ENCODE results near the gene CAMK1D. TPM values are rescaled to one million over a fixed set of nuclear protein-coding genes. Genes with fewer than 3 reads are reported as not detected.

CAMK1D gene
- total RNA-seq, 1 donor from 2014 or later, result 58.8 TPM

- TF ChIP-seq, protein P1, sequence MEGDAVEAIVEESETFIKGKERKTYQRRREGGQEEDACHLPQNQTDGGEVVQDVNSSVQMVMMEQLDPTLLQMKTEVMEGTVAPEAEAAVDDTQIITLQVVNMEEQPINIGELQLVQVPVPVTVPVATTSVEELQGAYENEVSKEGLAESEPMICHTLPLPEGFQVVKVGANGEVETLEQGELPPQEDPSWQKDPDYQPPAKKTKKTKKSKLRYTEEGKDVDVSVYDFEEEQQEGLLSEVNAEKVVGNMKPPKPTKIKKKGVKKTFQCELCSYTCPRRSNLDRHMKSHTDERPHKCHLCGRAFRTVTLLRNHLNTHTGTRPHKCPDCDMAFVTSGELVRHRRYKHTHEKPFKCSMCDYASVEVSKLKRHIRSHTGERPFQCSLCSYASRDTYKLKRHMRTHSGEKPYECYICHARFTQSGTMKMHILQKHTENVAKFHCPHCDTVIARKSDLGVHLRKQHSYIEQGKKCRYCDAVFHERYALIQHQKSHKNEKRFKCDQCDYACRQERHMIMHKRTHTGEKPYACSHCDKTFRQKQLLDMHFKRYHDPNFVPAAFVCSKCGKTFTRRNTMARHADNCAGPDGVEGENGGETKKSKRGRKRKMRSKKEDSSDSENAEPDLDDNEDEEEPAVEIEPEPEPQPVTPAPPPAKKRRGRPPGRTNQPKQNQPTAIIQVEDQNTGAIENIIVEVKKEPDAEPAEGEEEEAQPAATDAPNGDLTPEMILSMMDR (IDR thresholded peaks at IDR 0.05), result no peak
- no peak overlapping the region for H3K4me3 Mint-ChIP-seq
- ChIA-PET POLR2A (no interaction called here), CTCF (no interaction called here)
- H3K4me1 Mint-ChIP-seq, result no peaks in the 10 kb centered on the region
- DNase-seq (no peak), ATAC-seq (ENCODE audit: low read depth) (no peak)
- no peak overlapping the region for H3K27ac Mint-ChIP-seq
- H3K9me3 Mint-ChIP-seq, result no peaks in the 10 kb centered on the region
- H3K36me3 Mint-ChIP-seq (ENCODE audit: low read depth), result no peaks in the 10 kb centered on the region
- H3K27me3 Mint-ChIP-seq, result peaks cover 6% of the 10 kb centered on the region
- intact Hi-C loops (cut with micrococcal nuclease), result no loop called here
These were observed 492.5 kb downstream of the CAMK1D start for GRCh38 chr10:12841826-12842225.

- DNase-seq (no peak), ATAC-seq (ENCODE audit: low read depth) (no peak)
- peaks cover 8% of the 10 kb centered on the region for H3K27me3 Mint-ChIP-seq
- TF ChIP-seq, protein P1 (IDR thresholded peaks at IDR 0.05), result no peak
- no peaks in the 10 kb centered on the region for H3K4me1 Mint-ChIP-seq
- H3K27ac Mint-ChIP-seq, result no peak overlapping the region
- no peak overlapping the region for H3K4me3 Mint-ChIP-seq
- POLR2A ChIA-PET, result no interaction called here
- H3K36me3 Mint-ChIP-seq (ENCODE audit: low read depth), result no peaks in the 10 kb centered on the region
- H3K9me3 Mint-ChIP-seq, result no peaks in the 10 kb centered on the region
- CTCF ChIA-PET, result no interaction called here
- intact Hi-C loops (cut with micrococcal nuclease), result no loop called here
These were observed 493.0 kb downstream of the CAMK1D start for GRCh38 chr10:12842310-12842709.

DNA sequence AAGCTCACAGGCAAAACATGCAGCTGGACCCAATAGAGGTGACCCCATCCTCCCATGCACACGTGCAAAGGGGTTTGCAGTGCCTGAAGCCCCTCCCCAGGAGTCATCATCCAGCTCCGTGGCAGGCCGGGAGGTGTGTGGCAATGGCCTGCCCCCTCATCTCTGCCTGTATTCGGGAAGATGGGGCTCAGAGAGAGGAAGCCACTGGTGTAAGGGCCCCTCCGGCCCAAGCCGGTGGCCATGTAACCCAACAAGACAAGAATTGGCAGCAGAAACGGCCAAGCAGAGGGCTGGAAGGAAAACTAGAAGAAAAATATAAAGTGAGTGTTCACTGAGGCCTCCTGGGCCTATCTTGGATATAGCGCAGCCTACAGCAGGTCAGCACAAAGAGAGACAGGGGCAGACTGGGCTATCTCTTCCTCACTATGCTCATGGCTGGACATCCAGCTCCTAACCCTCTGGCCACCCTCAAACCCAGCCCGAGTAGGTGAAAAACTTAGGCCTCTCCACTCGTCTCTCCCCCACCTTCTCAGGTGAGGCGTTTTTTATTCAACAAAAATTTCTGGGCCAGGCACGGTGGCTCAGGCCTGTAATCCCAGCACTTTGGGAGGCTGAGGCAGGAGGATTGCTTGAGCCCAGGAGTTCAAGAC lies 494.1 kb downstream of the CAMK1D start:
- Mint-ChIP-seq H3K27me3 (peaks cover 13% of the 10 kb centered on the region), H3K27ac (no peak overlapping the region), H3K36me3 (ENCODE audit: low read depth) (no peaks in the 10 kb centered on the region), H3K9me3 (no peaks in the 10 kb centered on the region), H3K4me1 (no peaks in the 10 kb centered on the region), H3K4me3 (no peak overlapping the region)
- ChIA-PET POLR2A (interaction anchor here (0.6 kb wide), 1 partner anchor 18 kb away, joined by 9 read pairs; no protein-coding TSS in a partner anchor), CTCF (no interaction called here)
- TF ChIP-seq, protein P1 (IDR thresholded peaks at IDR 0.05), result no peak
- ATAC-seq (ENCODE audit: low read depth), result no peak
- intact Hi-C loops (cut with micrococcal nuclease), result no loop called here
- DNase-seq, result no peak

DNA sequence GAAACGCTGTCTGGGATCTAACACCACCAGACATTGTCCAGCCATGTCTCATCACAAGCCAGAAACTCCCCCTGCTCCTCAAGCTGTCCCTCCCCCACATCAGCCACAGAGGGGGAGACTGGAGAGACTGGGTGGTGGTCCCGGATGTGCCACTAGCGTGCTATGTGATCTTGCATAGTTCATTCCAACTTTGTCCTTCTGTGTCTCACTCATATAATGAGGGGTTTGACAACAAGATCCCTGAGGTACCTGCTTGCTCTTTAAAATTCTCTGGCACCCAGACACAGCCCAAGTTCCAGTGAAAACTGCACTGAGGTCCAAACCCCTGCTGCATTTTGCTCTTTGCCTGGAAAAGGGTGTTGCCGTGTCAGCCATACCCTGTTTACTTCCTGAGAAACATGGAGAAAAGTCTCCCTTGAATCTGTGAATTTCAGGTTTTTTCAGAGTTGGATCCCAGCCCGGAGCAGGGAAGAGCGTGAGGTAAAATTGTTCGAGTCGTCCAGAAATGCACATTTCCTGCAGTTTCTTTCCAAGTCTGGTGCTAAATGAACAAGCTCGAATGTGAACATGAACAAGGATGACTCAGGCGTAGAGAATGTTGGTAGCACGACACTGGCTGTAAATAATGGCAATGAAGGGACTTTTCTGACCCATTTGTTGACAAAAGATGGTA lies 495.6 kb downstream of the CAMK1D start:
- Mint-ChIP-seq H3K4me3 (no peak overlapping the region), H3K36me3 (ENCODE audit: low read depth) (no peaks in the 10 kb centered on the region)

DNA sequence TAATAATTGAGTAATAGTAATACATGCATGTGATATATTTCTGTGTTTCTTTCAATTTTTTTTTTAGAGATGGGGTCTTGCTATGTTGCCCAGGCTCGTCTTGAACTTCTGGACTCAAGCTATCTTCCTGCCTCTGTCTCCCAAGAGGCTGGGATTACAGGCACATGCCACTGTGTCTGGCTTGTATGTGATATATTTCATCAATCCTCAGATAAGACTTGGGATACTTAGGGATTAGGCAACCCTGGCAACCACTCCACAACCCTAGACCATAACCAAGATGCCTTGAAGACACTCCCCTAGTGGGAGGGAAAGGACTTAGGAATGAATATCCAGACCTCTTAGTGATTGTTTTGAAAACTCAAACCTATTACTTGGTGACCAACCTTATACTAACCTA lies 497.4 kb downstream of the CAMK1D start:
- TF ChIP-seq, protein P1 (IDR thresholded peaks at IDR 0.05), result no peak
- DNase-seq (no peak), ATAC-seq (ENCODE audit: low read depth) (no peak)
- H3K4me3 Mint-ChIP-seq, result no peak overlapping the region
- ChIA-PET CTCF (no interaction called here), POLR2A (no interaction called here)
- H3K36me3 Mint-ChIP-seq (ENCODE audit: low read depth), result no peaks in the 10 kb centered on the region
- H3K27me3 Mint-ChIP-seq, result peaks cover 32% of the 10 kb centered on the region
- intact Hi-C loops (cut with micrococcal nuclease), result no loop called here
- no peak overlapping the region for H3K27ac Mint-ChIP-seq
- peaks cover 4% of the 10 kb centered on the region for H3K9me3 Mint-ChIP-seq
- peaks cover 6% of the 10 kb centered on the region for H3K4me1 Mint-ChIP-seq

More for the DNA sequence above, 495.6 kb downstream of the CAMK1D start:
- Mint-ChIP-seq H3K4me1 (peaks cover 6% of the 10 kb centered on the region), H3K27ac (no peak overlapping the region), H3K27me3 (peaks cover 24% of the 10 kb centered on the region), H3K9me3 (no peaks in the 10 kb centered on the region)
- ATAC-seq (ENCODE audit: low read depth), result no peak
- TF ChIP-seq, protein P1 (IDR thresholded peaks at IDR 0.05), result no peak
- intact Hi-C loops (cut with micrococcal nuclease), result no loop called here
- CTCF ChIA-PET, result no interaction called here
- DNase-seq, result no peak
- POLR2A ChIA-PET, result no interaction called here

Measured in activated B cell treated with CpG ODN at 0.5 μM for 24 hours (primary cell).